Left hindlimb (tissue), 1 donor: ENCODE results near the gene RFXANK.
A peak's percentile ranks its signal among the peaks of the same experiment; 100 is the strongest.
"Not testable (repeated sequence)": the region's sequence is repeated elsewhere in the genome, so short reads cannot be mapped to it uniquely, and the experiment has no call there.

Experiments
- DNase-seq: peaks from one replicate; pipeline ENCODE4 v3.0.0-alpha.2; 2018

RFXANK gene

GRCh38 chr19:19170053-19170872 lies 21.8 kb upstream of the RFXANK start, which contains the start of gene MEF2B:
MEF2B (minus strand) TSS chr19:19170263; CDS start chr19:19150735, 19,528 bp downstream.
- DNase-seq, result peak; percentile 70

DNA sequence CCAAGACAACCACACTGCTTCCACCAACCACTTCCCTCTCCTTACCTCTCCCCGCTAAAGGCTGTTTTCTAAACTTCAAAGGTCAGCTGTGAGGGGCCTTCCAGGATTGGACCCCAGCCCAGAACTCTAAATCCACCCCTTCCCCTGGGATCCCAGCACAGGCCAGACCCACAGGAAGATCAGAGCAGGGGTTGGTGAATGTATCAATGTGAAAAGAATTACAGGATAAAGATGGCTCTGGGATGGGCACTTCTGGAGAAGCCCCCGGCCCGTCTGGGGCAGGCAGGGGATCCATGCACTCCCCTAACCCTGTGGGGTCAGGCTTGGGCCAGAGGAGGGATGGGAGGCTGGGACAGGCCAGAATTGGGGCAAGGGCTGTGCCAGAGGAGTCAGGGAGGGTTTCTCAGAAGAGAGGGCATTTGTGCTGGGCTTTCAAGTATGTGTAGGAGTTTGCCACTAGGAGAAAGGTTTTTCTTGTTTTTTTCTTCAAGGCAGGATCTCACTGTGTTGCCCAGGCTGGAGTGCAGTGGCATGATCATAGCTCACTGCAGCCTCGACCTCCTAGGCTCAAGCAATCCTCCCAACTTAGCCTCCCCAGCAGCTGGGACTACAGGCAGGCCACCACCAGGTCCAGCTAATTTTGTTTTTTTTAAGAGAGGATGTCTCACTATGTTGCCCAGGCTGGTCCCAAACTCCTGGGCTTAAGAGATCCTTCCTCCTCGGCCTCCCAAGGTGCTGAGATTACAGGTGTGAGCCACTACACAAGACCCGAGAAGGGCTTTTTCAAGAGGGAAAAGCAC lies 21.0 kb upstream of the RFXANK start:
- no peak for DNase-seq

GRCh38 chr19:19171821-19172532 lies 20.1 kb upstream of the RFXANK start:
- DNase-seq, result no peak

GRCh38 chr19:19173243-19173642 lies 18.8 kb upstream of the RFXANK start:
- not testable (repeated sequence) for DNase-seq

DNA sequence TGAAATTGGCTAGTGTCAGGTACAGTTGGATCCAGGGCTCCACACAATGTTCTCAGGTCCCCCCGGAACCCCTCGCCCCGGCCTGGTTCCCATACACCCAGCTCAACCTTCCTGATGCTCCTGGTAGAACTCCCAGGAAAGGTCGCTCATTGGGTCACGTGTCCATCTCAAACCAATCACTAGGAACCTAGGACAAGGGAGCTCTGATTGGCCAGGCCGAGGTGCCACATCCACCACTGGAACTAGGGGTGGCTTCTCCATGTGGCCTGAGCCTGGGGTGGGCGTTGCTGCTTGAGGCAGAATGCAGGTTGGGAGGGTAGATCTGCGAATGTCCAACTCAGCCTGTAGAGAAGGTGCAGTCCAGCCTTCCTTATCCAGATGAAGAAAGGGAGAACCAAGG lies 15.1 kb upstream of the RFXANK start:
- DNase-seq, result no peak

- DNase-seq, result no peak
These were observed 12.3 kb upstream of the RFXANK start for GRCh38 chr19:19179548-19180441.

- DNase-seq, result no peak
These were observed 10.5 kb upstream of the RFXANK start for GRCh38 chr19:19181488-19181998.

GRCh38 chr19:19185853-19186740 lies 6.0 kb upstream of the RFXANK start:
- no peak for DNase-seq

DNA sequence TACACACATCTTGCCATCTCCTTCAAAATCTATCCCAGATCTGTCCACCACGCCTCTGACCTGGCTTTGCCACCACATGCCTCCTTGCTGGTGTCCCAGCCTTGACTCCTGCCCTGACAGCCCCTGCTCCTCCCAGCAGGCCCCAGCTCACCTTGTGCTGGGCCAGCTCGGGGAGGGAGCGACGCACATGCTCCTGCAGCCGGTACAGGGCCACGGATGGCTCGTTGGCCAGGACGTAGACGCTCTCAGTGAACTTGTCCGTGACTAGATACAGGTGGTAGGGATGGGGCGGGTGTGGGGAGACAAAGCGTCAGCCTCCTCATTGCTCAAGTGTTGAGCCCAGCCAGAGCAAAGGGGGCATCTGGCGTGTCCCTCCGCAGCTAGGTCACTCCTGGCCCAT lies 5.3 kb upstream of the RFXANK start:
- DNase-seq, result no peak

GRCh38 chr19:19191768-19192077 lies 335 bp upstream of the RFXANK start:
- no peak for DNase-seq

DNA sequence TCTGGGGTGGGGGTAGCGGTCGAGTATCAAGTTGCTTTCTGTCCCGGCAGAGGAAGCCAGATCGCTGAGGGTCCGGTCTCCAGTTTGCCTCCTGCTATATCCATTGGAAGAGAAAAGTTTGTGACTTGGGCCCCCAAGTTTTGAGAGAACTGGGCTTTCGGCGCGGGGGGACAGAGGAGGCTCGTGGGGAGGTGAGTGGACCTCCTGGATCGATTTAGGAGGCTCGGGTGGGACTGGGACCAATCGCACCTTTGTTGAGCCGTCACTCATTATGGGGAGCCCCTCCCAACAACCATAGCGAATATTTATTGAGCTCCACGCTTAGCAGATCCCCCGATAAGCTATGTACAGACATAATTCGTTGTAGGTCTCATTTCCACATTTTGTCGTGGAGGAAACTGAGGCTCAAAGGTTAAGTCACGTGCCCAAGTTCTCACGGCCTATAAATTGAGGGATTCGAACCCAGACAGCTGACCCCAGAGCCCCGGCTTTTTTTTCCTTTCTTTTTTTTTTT lies 909 bp downstream of the RFXANK start:
- no peak for DNase-seq

DNA sequence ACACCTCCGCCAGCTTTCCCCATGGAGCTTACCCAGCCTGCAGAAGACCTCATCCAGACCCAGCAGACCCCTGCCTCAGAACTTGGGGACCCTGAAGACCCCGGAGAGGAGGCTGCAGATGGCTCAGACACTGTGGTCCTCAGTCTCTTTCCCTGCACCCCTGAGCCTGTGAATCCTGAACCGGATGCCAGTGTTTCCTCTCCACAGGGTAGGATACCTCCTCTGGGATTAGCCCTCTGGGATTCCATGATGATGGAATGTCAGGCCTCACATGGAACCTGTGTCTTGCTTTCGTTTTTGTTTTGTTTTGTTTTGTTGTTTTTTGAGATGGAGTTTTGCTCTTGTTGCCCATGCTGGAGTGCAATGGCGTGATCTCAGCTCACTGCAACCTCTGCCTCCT lies 1.9 kb downstream of the RFXANK start:
- no peak for DNase-seq

DNA sequence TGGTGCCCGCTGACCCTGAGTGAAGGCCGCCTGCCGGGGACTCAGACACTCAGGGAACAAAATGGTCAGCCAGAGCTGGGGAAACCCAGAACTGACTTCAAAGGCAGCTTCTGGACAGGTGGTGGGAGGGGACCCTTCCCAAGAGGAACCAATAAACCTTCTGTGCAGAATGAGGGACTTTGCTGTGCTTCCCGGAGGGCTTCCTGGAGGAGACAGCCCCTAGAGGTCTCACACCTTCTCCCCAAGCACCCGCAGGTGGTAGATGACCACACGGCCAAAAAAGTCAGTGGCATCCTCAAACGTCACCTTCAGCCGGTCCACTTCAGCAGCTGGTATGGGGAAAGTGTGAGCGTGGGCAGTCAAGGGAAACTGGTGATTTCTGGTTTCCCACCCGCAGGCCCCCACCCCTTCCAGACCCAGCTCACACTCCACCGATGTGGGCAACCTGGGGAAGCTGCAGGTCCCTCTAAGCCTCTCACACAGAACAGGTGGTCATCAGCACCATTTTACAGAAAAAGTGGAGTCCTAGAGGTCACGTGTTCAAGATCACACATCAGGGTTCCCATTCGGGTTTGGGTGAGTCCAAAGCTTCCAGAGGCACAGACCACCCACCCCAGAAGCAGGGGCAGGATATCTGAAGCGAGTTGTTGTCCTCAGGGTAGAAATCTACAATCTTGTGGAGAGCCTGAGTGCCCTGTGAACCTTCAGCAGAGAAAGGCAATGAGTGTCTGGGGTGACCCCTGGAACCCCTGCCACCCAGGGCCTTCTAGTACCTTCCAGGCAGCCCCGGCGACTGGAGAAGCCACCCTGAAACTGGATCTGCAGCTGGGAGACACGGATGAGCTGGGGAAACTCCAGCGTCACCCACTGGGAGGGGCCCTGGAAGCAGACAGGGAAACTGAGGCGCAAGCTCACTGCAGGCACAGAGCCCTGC lies 9.9 kb downstream of the RFXANK start:
- DNase-seq, result no peak

GRCh38 chr19:19202707-19203011 lies 10.6 kb downstream of the RFXANK start:
- DNase-seq, result no peak

DNA sequence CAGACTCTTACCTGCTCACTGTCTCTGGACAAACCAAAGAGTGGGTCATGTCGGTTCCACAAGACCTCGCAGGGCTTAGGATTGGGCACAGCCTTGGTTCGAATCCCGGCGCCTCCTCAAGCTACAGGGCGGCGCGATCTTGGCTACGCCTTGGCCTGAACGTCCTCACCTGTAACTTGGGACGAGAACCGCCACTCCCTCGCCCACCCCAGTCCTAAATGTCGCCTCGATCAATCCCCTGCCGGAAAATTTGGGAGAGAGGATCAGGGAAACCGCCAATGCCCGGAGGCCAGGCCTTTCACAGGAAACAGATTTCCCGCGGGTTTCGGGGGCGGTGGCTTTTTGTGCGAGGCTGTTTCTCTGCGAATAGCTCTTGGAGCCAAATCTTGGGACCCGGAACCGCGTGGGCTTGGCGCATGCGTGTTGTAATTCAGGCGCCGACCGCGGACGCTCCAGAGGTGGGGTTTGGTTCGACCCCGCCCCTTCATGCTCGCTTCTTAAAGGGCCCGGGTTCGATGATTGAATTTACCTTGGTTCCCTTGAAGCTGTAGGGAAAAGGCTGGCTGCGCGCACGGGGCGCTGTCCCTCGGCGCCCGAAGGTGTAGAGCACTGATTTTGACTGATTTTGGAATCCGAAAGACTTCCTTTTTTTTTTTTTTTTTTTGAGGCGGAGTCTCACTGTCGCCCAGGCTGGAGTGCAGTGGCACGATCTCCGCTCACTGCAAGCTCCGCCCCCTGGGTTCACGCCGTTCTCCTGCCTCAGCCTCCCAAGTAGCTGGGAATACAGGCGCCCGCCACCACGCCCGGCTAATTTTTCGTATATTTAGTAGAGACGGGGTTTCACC lies 11.2 kb downstream of the RFXANK start, which contains the start of gene NR2C2AP:
Gene NR2C2AP, minus strand, starts transcription at position 403 of the 845 bp plus-strand sequence. Its CDS starts 354 bp downstream, at position 49.
- DNase-seq, result peak; percentile 92

GRCh38 chr19:19204181-19204580 lies 12.1 kb downstream of the RFXANK start:
- DNase-seq, result no peak

GRCh38 chr19:19205416-19206410 lies 13.7 kb downstream of the RFXANK start:
- no peak for DNase-seq

DNA sequence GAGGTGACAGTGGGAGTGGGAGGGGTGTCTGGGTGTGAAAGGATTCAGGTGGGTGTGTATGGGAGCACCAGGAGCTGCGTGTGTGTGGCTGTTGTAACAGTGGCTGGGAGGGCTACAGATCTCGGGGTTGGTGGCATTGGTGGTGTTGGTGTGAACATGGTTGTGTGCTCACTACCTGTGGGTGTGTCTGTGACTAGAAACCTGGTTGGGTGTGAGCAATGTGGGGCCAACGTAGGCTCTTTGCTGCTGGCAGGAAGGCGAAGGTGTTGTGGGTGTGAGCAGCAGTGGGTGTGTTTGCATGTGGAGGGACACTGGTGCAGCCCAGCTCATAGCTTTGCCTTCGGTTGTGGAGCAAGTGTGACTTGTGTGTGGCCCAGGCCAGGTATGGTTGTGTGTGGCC lies 14.9 kb downstream of the RFXANK start:
- DNase-seq, result no peak
